Keratinocyte (primary cell): ENCODE measurements around the gene DNAH10. TPM values are rescaled to one million over a fixed set of nuclear protein-coding genes. Genes with fewer than 3 reads are reported as not detected.

Experiments
- DNase-seq: peaks from one replicate; pipeline ENCODE4 v3.0.0-alpha.2; 2011; ENCODE audit warnings: low read depth, missing footprints, low spot score
- FAIRE-seq: peaks from 2 replicates; lab custom pipeline; 2011; peaks lifted over from hg19 to GRCh38; lab: Jason Lieb, UNC
- H2AFZ ChIP-seq: 2 replicates; pipeline ENCODE4 v1.6.0; 2012; ENCODE audit warnings: low read length, control low read depth, inconsistent platforms; ENCODE audit not compliant: control insufficient read depth
- H3K27ac ChIP-seq: 2 replicates; pipeline ENCODE4 v1.5.1; 2011; ENCODE audit warnings: low read length; ENCODE audit not compliant: control insufficient read depth, insufficient read depth
- H3K27me3 ChIP-seq: 3 replicates; pipeline ENCODE4 v1.6.0; 2011; ENCODE audit warnings: low read length; ENCODE audit not compliant: control insufficient read depth, insufficient read depth; ENCODE audit errors: extremely low read depth
- H3K36me3 ChIP-seq, 2 experiments: 2 replicates in 1 of 2; 3 replicates in 1 of 2; pipeline ENCODE4 v1.5.1; 2011; ENCODE audit warnings: low read length in 2 of 2, mild to moderate bottlenecking in 1 of 2; ENCODE audit not compliant: control insufficient read depth in 2 of 2, insufficient read depth in 2 of 2; ENCODE audit errors: extremely low read depth in 1 of 2
- H3K4me1 ChIP-seq: 3 replicates; pipeline ENCODE4 v1.5.1; 2011; ENCODE audit warnings: low read length; ENCODE audit not compliant: control insufficient read depth, insufficient read depth; ENCODE audit errors: extremely low read depth
- H3K4me2 ChIP-seq: 3 replicates; pipeline ENCODE4 v1.6.0; 2011; ENCODE audit warnings: low read depth, low read length; ENCODE audit not compliant: control insufficient read depth, insufficient read depth; ENCODE audit errors: extremely low read depth
- H3K4me3 ChIP-seq, 3 experiments: fragments of 200-600 bp in 1 of 3; sonication (generic) in 1 of 3; 2 replicates in 2 of 3; 3 replicates in 1 of 3; pipeline ENCODE4 v1.5.1; 2011 to 2016; ENCODE audit warnings: low read length in 3 of 3, mild to moderate bottlenecking in 3 of 3, control low read depth in 2 of 3, inconsistent platforms in 1 of 3, low read depth in 1 of 3, mixed read lengths in 1 of 3, mixed run types in 1 of 3, moderate library complexity in 1 of 3; ENCODE audit not compliant: control insufficient read depth in 2 of 3, insufficient read depth in 2 of 3; ENCODE audit errors: extremely low read depth in 1 of 3
- H3K79me2 ChIP-seq: 2 replicates; pipeline ENCODE4 v1.6.0; 2012; ENCODE audit warnings: low read length; ENCODE audit not compliant: control insufficient read depth, insufficient read depth
- H3K9ac ChIP-seq: 3 replicates; pipeline ENCODE4 v1.6.0; 2011; ENCODE audit warnings: low read length; ENCODE audit not compliant: control insufficient read depth, insufficient read depth; ENCODE audit errors: extremely low read depth
- H3K9me1 ChIP-seq: 3 replicates; pipeline ENCODE4 v1.6.0; 2011; ENCODE audit warnings: low read length; ENCODE audit not compliant: control insufficient read depth, insufficient read depth; ENCODE audit errors: extremely low read depth
- H3K9me3 ChIP-seq: 2 replicates; pipeline ENCODE4 v1.5.1; 2012; ENCODE audit warnings: low read depth, low read length; ENCODE audit not compliant: control insufficient read depth
- H4K20me1 ChIP-seq: 3 replicates; pipeline ENCODE4 v1.6.0; 2011; ENCODE audit warnings: low read length; ENCODE audit not compliant: control insufficient read depth, insufficient read depth; ENCODE audit errors: extremely low read depth
- EZH2 ChIP-seq: IDR thresholded peaks from one replicate; pipeline ENCODE4 v1.6.1; 2012; ENCODE audit warnings: inconsistent platforms, mild to moderate bottlenecking, low read length, moderate library complexity
- dilution Hi-C: fragments of 300-500 bp; cut with MboI; formaldehyde crosslinking; loops from one replicate; pipeline ENCODE4 v1.7.0; 2020; ENCODE audit warnings: low sequenced_read_pairs; ENCODE audit not compliant: extremely low pct_ligation_motif_present
- polyA plus RNA-seq, 5 experiments: library from polyadenylated mRNA; depleted of rRNA in 3 of 5; stranded (reverse) in 3 of 5; stranded (forward) in 1 of 5; unstranded in 1 of 5; fragments of >200 nt; gene quantifications; 1 replicate in 1 of 5; 2 replicates in 3 of 5; 3 replicates in 1 of 5; pipeline versions ENCODE4 v1.2.1 to v1.2.3, GENCODE V29; 2011 to 2012; ENCODE audit warnings: missing spikeins in 2 of 5, low read depth in 1 of 5, low replicate concordance in 1 of 5
- TF ChIP-seq, protein P1 (sequence below), 3 experiments: IDR thresholded peaks in 1 of 3; conservative IDR thresholded peaks in 1 of 3; optimal IDR thresholded peaks in 1 of 3; 2 replicates in 2 of 3; 3 replicates in 1 of 3; pipeline versions ENCODE3 to v1.5.1; 2011; ENCODE audit warnings: low read length in 3 of 3, mild to moderate bottlenecking in 3 of 3, moderate library complexity in 2 of 3, control low read depth in 1 of 3, inconsistent platforms in 1 of 3; ENCODE audit not compliant: insufficient read depth in 2 of 3; ENCODE audit errors: extremely low read depth in 1 of 3

The DNAH10 gene
- polyA plus RNA-seq, 1 donor (not counting 4 experiments of a cell fraction or from before 2014, with no cell fraction given): 0.08 TPM

DNA sequence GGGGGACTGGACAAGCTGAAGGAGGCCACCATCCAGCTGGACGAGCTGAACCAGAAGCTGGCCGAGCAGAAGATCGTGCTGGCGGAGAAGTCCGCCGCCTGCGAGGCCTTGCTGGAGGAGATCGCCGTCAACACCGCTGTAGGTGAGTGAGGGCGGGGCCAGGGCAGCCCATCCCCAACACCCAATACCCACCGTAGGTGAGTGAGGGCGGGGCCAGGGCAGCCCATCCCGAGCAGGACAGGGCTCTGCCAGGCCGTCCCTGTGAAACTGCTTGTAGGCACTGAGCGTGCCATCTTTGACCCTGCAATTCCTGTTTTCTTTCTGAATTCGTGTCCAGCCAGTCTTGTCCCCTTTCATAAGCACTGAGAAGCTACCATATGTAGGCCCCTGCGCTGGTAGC, 136.6 kb downstream of the DNAH10 start:
- Histone ChIP-seq H2AFZ (no peak overlapping the region), H3K9me3 (no peaks in the 10 kb centered on the region), H3K4me3 (no peak overlapping the region), H3K36me3 (no peaks in the 10 kb centered on the region), H3K27me3 (peaks cover 24% of the 10 kb centered on the region), H3K4me2 (no peak overlapping the region), H3K27ac (no peak overlapping the region), H3K79me2 (no peaks in the 10 kb centered on the region), H3K4me1 (no peaks in the 10 kb centered on the region), H3K9ac (no peak overlapping the region), H3K9me1 (no peaks in the 10 kb centered on the region), H4K20me1 (no peaks in the 10 kb centered on the region)
- TF ChIP-seq EZH2: no peak
- TF ChIP-seq, protein P1, sequence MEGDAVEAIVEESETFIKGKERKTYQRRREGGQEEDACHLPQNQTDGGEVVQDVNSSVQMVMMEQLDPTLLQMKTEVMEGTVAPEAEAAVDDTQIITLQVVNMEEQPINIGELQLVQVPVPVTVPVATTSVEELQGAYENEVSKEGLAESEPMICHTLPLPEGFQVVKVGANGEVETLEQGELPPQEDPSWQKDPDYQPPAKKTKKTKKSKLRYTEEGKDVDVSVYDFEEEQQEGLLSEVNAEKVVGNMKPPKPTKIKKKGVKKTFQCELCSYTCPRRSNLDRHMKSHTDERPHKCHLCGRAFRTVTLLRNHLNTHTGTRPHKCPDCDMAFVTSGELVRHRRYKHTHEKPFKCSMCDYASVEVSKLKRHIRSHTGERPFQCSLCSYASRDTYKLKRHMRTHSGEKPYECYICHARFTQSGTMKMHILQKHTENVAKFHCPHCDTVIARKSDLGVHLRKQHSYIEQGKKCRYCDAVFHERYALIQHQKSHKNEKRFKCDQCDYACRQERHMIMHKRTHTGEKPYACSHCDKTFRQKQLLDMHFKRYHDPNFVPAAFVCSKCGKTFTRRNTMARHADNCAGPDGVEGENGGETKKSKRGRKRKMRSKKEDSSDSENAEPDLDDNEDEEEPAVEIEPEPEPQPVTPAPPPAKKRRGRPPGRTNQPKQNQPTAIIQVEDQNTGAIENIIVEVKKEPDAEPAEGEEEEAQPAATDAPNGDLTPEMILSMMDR (optimal IDR thresholded peaks at IDR 0.05 in 1 of 3, IDR thresholded peaks at IDR 0.05 in 1 of 3, conservative IDR thresholded peaks at IDR 0.05 in 1 of 3; ENCODE audit: extremely low read depth in 1 of 3, insufficient read depth in 2 of 3, low read length in 3 of 3): no peak
- DNase-seq: no peak
- no peak for FAIRE-seq
- dilution Hi-C loops: no loop called here

DNA sequence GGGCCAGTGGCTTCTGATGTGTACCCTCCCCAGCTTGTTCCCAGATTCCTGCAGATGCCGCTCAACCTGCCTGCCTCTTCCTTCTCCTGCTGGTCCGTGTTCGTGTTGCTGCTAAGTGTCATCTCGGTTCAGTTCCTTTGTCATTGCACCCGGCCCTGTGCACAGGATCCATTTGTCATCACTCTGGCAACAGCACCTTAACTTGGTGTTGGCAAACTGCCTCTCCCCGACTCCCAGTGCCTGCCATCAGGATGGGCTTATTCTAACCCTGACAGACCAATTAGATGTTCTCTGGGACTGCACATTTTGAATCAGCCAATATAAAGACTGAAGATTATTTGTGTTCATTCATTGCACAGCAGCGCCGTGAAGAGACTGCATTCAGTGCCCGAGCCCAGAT, 137.3 kb downstream of the DNAH10 start:
- dilution Hi-C loops: no loop called here
- no peak overlapping the region for H3K27ac ChIP-seq
- H4K20me1 ChIP-seq: no peaks in the 10 kb centered on the region
- H3K9me3 ChIP-seq: no peaks in the 10 kb centered on the region
- no peaks in the 10 kb centered on the region for H3K36me3 ChIP-seq
- peaks cover 26% of the 10 kb centered on the region for H3K27me3 ChIP-seq
- H3K9ac ChIP-seq: no peak overlapping the region
- FAIRE-seq (no peak), DNase-seq (no peak)
- TF ChIP-seq, protein P1 (optimal IDR thresholded peaks at IDR 0.05 in 1 of 3, IDR thresholded peaks at IDR 0.05 in 1 of 3, conservative IDR thresholded peaks at IDR 0.05 in 1 of 3; ENCODE audit: extremely low read depth in 1 of 3, insufficient read depth in 2 of 3, low read length in 3 of 3): no peak
- no peak for TF ChIP-seq EZH2
- no peaks in the 10 kb centered on the region for H3K4me1 ChIP-seq
- no peak overlapping the region for H3K4me3 ChIP-seq
- no peak overlapping the region for H2AFZ ChIP-seq
- H3K79me2 ChIP-seq: no peaks in the 10 kb centered on the region
- no peaks in the 10 kb centered on the region for H3K9me1 ChIP-seq
- no peak overlapping the region for H3K4me2 ChIP-seq
